T follicular helper cell (primary cell): ENCODE data around the gene SFTPA2.
"Not testable (repeated sequence)": the region's sequence is repeated elsewhere in the genome, so short reads cannot be mapped to it uniquely, and the experiment has no call there.

Experiments
- DNase-seq: peaks from one replicate; pipeline ENCODE4 v3.0.0-alpha.2; 2020; ENCODE audit warnings: low read depth

The SFTPA2 gene

GRCh38 chr10:79559726-79560125 lies 481 bp downstream of the SFTPA2 start:
- no peak for DNase-seq

GRCh38 chr10:79556961-79557360 lies 3.2 kb downstream of the SFTPA2 start:
- not testable (repeated sequence) for DNase-seq

- DNase-seq, result no peak
Measured at GRCh38 chr10:79555354-79556309, 4.6 kb downstream of the SFTPA2 start.

DNA sequence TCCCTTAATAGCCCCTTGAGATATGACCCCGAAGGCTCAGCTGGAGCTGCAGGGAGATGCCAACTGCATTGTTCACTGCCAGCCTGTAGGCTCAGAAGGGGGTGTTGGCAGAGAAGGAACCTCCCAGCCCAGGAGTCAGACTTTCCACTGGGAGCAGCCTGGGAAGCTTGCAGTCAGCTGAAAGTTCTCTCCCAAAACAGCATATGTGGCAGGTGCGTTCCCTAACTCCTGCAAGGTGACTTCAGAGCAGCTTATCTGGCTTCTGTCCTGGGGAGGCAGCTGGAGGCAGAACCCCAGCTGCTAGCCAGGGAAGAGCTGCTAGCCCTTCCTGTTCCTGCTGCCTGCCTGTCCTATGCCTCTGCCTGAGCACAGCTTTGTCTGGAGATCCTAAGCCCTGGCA lies 8.1 kb downstream of the SFTPA2 start:
- DNase-seq, result no peak

DNA sequence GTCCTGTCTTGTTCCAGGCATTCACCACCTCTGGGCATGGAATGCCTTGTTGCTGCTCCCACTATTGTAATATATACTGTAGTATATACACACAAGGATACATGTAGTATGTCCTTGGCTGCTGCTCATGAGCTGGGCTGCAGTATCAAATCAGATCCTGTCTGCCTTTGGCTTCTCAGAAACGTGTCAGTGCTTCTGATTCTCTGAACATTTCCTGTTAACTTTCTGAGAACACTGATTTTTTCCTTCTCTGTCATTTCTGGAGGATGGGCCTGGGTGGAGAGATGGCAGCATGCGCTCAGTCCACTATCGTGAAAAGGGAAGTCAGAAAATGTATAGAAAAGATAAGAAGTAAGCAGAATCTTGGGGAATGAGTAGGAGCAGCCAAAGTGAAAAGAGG lies 12.2 kb downstream of the SFTPA2 start:
- DNase-seq, result no peak

DNA sequence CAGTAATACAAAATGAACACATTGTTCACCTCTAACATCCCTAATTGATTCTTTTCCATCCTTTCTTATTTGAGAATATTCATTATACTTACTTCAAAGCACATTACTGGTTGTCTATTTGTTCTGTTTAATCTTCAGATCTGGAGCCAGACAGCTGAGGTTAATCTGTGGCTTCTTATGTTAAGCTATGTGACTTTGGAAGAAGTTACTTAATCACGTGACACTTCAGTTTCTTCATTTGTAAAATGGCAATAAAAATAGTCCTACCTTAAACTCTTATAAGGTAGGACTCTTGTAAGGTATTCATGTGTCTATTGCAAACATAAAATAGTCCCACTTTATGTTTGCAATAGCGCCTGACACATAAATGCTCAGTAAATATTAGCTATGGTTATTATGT lies 13.1 kb downstream of the SFTPA2 start:
- DNase-seq, result not testable (repeated sequence)

- DNase-seq, result not testable (repeated sequence)
Measured at GRCh38 chr10:79544926-79545659, 15.1 kb downstream of the SFTPA2 start.

- DNase-seq, result not testable (repeated sequence)
Measured at GRCh38 chr10:79544408-79544807, 15.8 kb downstream of the SFTPA2 start.

DNA sequence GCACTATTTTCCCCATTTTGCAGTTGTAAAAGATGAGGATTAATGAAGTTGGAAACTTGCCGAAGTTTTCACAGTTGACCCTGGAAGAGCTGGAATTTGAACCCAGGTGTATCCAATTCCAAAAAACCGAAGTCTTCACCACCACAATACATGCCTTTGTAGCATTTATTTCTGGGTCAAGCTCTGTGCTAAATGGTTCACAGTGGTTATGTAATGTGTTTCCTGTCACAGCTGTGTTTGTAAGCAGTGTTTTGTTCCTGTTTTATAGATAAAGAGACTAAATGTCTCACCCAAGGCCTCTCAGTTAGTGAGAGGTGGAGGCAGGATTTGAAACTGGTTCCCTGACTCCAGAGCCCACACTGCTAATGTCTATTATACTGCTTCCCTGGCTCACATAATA lies 17.6 kb downstream of the SFTPA2 start:
- no peak for DNase-seq

GRCh38 chr10:79540930-79541329 lies 19.3 kb downstream of the SFTPA2 start:
- not testable (repeated sequence) for DNase-seq

DNA sequence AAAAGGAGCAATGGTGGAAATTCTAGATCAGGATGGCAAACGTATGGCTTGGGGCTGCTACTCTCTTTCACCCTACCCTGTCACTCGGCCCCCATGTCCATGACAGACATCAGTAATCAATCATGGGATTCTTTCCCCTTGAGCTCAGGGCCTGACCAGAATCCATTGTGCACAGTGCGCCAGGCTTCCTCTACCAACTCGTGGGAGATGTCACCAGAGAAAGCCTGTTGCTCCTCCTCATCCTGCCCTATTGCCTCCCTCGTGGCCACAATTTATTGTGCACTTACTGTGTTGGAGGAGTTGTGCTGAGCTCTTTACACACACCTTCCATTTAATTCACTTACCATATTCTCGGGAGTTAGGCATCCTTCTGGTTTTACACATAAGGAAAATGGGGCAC lies 21.9 kb downstream of the SFTPA2 start:
- DNase-seq, result not testable (repeated sequence)

- not testable (repeated sequence) for DNase-seq
Measured at GRCh38 chr10:79533903-79534175, 26.4 kb downstream of the SFTPA2 start.

DNA sequence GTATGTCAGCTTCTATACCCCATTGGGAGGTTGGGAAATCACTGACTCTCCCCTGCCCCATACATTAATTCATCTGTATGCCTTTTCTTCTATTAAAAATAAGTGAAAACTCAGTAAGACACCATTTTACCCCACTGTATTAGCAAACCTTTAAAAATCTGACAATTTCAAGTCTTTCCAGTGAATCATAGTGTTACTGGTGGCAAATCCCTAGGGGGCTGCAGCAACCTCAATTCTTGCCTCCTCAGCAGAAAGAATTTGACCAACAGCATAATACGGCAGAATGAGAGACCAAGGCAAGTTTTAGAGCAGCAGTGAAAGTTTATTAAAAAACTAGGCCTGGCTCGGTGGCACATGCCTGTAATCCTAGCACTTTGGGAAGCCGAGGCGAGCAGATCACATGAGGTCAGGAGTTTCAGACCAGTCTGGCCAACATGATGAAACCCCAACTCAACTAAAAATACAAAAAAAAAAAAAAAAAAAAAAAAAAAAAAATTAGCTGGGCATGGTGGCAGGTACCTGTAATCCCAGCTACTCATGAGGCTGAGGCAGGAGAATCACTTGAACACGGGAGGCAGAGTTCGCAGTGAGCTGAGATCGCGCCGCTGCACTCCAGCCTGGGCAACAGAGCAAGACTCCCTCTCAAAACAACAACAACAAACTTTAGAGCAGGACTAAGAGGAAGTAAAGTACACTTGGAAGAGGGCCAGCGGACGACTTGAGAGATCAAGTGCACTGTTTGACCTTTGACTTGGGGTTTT lies 26.9 kb downstream of the SFTPA2 start:
- not testable (repeated sequence) for DNase-seq

DNA sequence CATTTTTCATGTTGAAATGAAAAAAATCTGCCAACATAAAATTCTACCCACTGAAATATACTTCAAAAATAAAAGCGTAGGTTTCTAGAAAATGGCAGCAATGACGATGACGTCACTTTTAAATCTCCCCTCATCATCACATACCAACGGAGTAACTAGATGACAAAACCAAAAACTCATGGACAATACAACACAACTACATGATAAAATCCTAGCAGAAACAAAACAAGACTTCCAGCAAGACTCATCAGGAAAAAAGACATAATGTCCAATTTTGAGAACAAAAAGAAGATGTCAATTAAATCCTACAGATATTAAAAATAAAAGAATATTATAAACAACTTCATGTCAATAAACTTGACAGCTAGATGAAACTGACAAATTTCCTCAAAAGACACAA lies 31.9 kb downstream of the SFTPA2 start:
- DNase-seq, result not testable (repeated sequence)

GRCh38 chr10:79525049-79525710 lies 35.0 kb downstream of the SFTPA2 start:
- DNase-seq, result not testable (repeated sequence)

- not testable (repeated sequence) for DNase-seq
Measured at GRCh38 chr10:79523157-79523853, 36.9 kb downstream of the SFTPA2 start.

GRCh38 chr10:79522464-79522863 lies 37.7 kb downstream of the SFTPA2 start:
- DNase-seq, result not testable (repeated sequence)

GRCh38 chr10:79521751-79522150 lies 38.5 kb downstream of the SFTPA2 start:
- DNase-seq, result not testable (repeated sequence)

GRCh38 chr10:79517567-79517966 lies 42.6 kb downstream of the SFTPA2 start:
- DNase-seq, result not testable (repeated sequence)

DNA sequence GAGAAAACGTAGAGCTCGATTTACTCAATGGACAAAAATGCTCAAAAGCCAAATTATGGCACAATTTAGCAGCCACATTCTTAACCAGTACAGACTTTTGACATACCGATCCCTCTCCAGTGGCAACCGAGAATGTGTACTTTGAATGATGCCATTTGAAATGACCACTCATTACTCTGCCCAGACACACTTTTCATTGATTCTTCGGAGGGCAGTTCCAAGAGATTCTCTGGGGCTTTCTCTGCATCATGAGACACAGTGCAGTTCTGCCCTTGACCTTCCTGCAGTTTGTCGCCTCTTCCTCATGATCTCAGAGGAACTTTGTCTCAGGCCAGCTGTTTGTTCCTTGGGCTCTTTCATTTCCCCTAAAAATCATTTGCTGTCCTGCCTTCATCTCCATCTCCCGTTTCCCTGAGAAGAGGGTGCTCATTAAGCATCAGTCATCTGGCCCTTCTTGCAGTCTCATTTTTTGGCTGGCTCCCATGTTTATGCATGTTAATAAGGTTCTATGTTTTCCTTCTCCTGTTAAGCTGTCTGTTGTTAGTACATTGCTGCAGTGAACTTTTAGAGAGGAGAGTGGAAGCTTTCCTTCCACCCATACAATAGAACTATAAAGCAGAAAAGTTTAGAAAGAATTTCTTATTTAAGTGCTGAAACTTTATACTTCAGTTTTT lies 43.5 kb downstream of the SFTPA2 start:
- DNase-seq, result not testable (repeated sequence)
